IMR-90 (cell line): ENCODE data around the gene DIABLO. TPM values are rescaled to one million over a fixed set of nuclear protein-coding genes. Genes with fewer than 3 reads are reported as not detected.
A peak's percentile ranks its signal among the peaks of the same experiment; 100 is the strongest.

Experiments
- ATAC-seq: fragments of 200-7000 bp; cut with Tn5 transposase; 2 replicates; pipeline ENCODE4 v1.9.1; 2020; ENCODE audit warnings: low read depth, mild to moderate bottlenecking, moderate library complexity
- BruUV-seq: library from RNA; stranded (reverse); fragments of 400-500 nt; replicated peaks from 2 replicates; lab custom pipeline; 2021; lab: Mats Ljungman, UMichigan
- CTCF ChIA-PET: fragments of 300-600 bp; formaldehyde crosslinking; extraction: SDS; loops from one replicate; lab custom pipeline; 2021; ENCODE audit warnings: antibody characterized with exemption; lab: Yijun Ruan, JAX
- POLR2A ChIA-PET: fragments of 300-600 bp; sonication (Branson Sonifier 250); formaldehyde crosslinking; loops from one replicate; lab custom pipeline; 2022; ENCODE audit warnings: antibody characterized with exemption; ENCODE audit not compliant: unreplicated experiment; lab: Charles Lee
- DNase-seq: peaks from one replicate; pipeline ENCODE4 v3.0.0; 2013
- H2AFZ ChIP-seq: replicated peaks from 2 replicates; pipeline ENCODE3; 2013; ENCODE audit warnings: low read length, mild to moderate bottlenecking; ENCODE audit not compliant: poor library complexity
- H2AK5ac ChIP-seq: 2 replicates; pipeline ENCODE4 v1.6.1; 2013; ENCODE audit warnings: low read depth, low read length, inconsistent platforms
- H2AK9ac ChIP-seq: replicated peaks from 2 replicates; pipeline ENCODE3; 2013; ENCODE audit warnings: mild to moderate bottlenecking, low read depth, low read length, moderate library complexity; ENCODE audit not compliant: poor library complexity
- H2BK120ac ChIP-seq: 2 replicates; pipeline ENCODE4 v1.6.1; 2013; ENCODE audit warnings: low read depth, low read length, inconsistent platforms
- H2BK15ac ChIP-seq: 3 replicates; pipeline ENCODE4 v1.6.1; 2013; ENCODE audit warnings: low read depth, low read length, inconsistent platforms
- H2BK20ac ChIP-seq: 2 replicates; pipeline ENCODE4 v1.6.1; 2013; ENCODE audit warnings: low read depth, mild to moderate bottlenecking, inconsistent platforms, low read length, moderate library complexity
- H2BK5ac ChIP-seq: 2 replicates; pipeline ENCODE4 v1.6.1; 2013; ENCODE audit warnings: mild to moderate bottlenecking, low read depth, low read length, inconsistent platforms; ENCODE audit not compliant: poor library complexity, severe bottlenecking
- H3K14ac ChIP-seq: replicated peaks from 2 replicates; pipeline ENCODE4 v1.6.1; 2013; ENCODE audit warnings: low read depth, low read length, inconsistent platforms
- H3K18ac ChIP-seq: 2 replicates; pipeline ENCODE4 v1.6.1; 2013; ENCODE audit warnings: low read depth, low read length, control low read depth
- H3K23ac ChIP-seq: 2 replicates; pipeline ENCODE4 v1.6.1; 2013; ENCODE audit warnings: low read depth, low read length, inconsistent platforms
- H3K27ac ChIP-seq: 2 replicates; pipeline ENCODE4 v1.5.1; 2013; ENCODE audit warnings: mild to moderate bottlenecking, control low read depth, low read length; ENCODE audit not compliant: insufficient read depth
- H3K27me3 ChIP-seq: 2 replicates; pipeline ENCODE4 v1.6.1; 2013; ENCODE audit warnings: low read length; ENCODE audit not compliant: control insufficient read depth, insufficient read depth
- H3K36me3 ChIP-seq: 2 replicates; pipeline ENCODE4 v1.6.1; 2013; ENCODE audit warnings: low read length, mixed read lengths; ENCODE audit not compliant: control insufficient read depth, insufficient read depth
- H3K4ac ChIP-seq: 2 replicates; pipeline ENCODE4 v1.6.1; 2013; ENCODE audit warnings: low read depth, low read length, inconsistent platforms
- H3K4me1 ChIP-seq: 2 replicates; pipeline ENCODE4 v1.6.1; 2013; ENCODE audit warnings: low read length, mixed read lengths; ENCODE audit not compliant: control insufficient read depth, insufficient read depth
- H3K4me2 ChIP-seq: 2 replicates; pipeline ENCODE4 v1.6.1; 2013; ENCODE audit warnings: low read depth, mild to moderate bottlenecking, control low read depth, low read length, moderate library complexity
- H3K4me3 ChIP-seq: 2 replicates; pipeline ENCODE4 v1.5.1; 2013; ENCODE audit warnings: low read depth, mild to moderate bottlenecking, control low read depth, low read length, moderate library complexity; ENCODE audit not compliant: insufficient read depth
- H3K56ac ChIP-seq: 2 replicates; pipeline ENCODE4 v1.6.1; 2013; ENCODE audit warnings: low read length, inconsistent platforms; ENCODE audit not compliant: insufficient read depth; ENCODE audit errors: extremely low read depth
- H3K79me1 ChIP-seq, 2 experiments: 2 replicates each; pipeline ENCODE4 v1.6.1; 2013; ENCODE audit warnings: low read length in 2 of 2, inconsistent platforms in 1 of 2, low read depth in 1 of 2
- H3K9ac ChIP-seq: 2 replicates; pipeline ENCODE4 v1.6.1; 2013; ENCODE audit warnings: low read depth, low read length, control low read depth
- H3K9me1 ChIP-seq: 2 replicates; pipeline ENCODE4 v1.6.1; 2013; ENCODE audit warnings: low read length, inconsistent platforms; ENCODE audit not compliant: insufficient read depth
- H3K9me3 ChIP-seq: 2 replicates; pipeline ENCODE4 v1.6.1; 2013; ENCODE audit warnings: low read length; ENCODE audit not compliant: control insufficient read depth, insufficient read depth
- H4K20me1 ChIP-seq: 2 replicates; pipeline ENCODE4 v1.6.1; 2013; ENCODE audit warnings: low read length, inconsistent platforms; ENCODE audit not compliant: insufficient read depth
- H4K5ac ChIP-seq: 2 replicates; pipeline ENCODE4 v1.6.1; 2013; ENCODE audit warnings: mild to moderate bottlenecking, low read depth, low read length, control low read depth
- H4K8ac ChIP-seq, 2 experiments: 2 replicates each; pipeline ENCODE4 v1.6.1; 2013; ENCODE audit warnings: low read depth in 2 of 2, low read length in 2 of 2, control low read depth in 1 of 2, inconsistent platforms in 1 of 2
- H4K91ac ChIP-seq: 2 replicates; pipeline ENCODE4 v1.6.1; 2013; ENCODE audit warnings: low read depth, low read length, inconsistent platforms; ENCODE audit not compliant: insufficient read depth
- BHLHE40 ChIP-seq: fragments of 150-350 bp; IDR thresholded peaks from 2 replicates; pipeline ENCODE4 v1.6.1; 2016; ENCODE audit warnings: mild to moderate bottlenecking, low read depth, low read length
- CEBPB ChIP-seq: IDR thresholded peaks from 2 replicates; pipeline ENCODE4 v1.6.1; 2012; ENCODE audit warnings: low read depth, low read length, improper control_type of control experiment
- CHD1 ChIP-seq: IDR thresholded peaks from 2 replicates; pipeline ENCODE4 v1.6.1; 2012; ENCODE audit warnings: low read depth, low read length, improper control_type of control experiment
- FOS ChIP-seq: fragments of 150-350 bp; IDR thresholded peaks from 2 replicates; pipeline ENCODE4 v1.6.1; 2016; ENCODE audit warnings: low read depth, low read length
- MAFK ChIP-seq: IDR thresholded peaks from 2 replicates; pipeline ENCODE4 v1.6.1; 2012; ENCODE audit warnings: low read depth, low read length, improper control_type of control experiment
- MXI1 ChIP-seq: IDR thresholded peaks from 2 replicates; pipeline ENCODE4 v1.6.1; 2012; ENCODE audit warnings: low read depth, mild to moderate bottlenecking, low read length, moderate library complexity, borderline replicate concordance
- NFE2L2 ChIP-seq: fragments of 150-350 bp; IDR thresholded peaks from 2 replicates; pipeline ENCODE4 v1.6.1; 2016; ENCODE audit warnings: low read depth, mild to moderate bottlenecking, low read length
- POLR2A ChIP-seq: IDR thresholded peaks from 2 replicates; pipeline ENCODE4 v1.6.1; 2012; ENCODE audit warnings: mild to moderate bottlenecking, low read depth, low read length
- RAD21 ChIP-seq: IDR thresholded peaks from 2 replicates; pipeline ENCODE4 v1.6.1; 2012; ENCODE audit warnings: low read length, improper control_type of control experiment
- RCOR1 ChIP-seq: IDR thresholded peaks from 2 replicates; pipeline ENCODE4 v1.6.1; 2012; ENCODE audit warnings: mild to moderate bottlenecking, low read length, improper control_type of control experiment; ENCODE audit not compliant: insufficient replicate concordance
- RFX5 ChIP-seq: IDR thresholded peaks from 2 replicates; pipeline ENCODE4 v1.8.0; 2012; ENCODE audit warnings: low read depth, mild to moderate bottlenecking, low read length, moderate library complexity
- SMC3 ChIP-seq: fragments of 150-350 bp; IDR thresholded peaks from 2 replicates; pipeline ENCODE4 v1.6.1; 2016; ENCODE audit warnings: low read depth, mild to moderate bottlenecking, antibody characterized with exemption, low read length, moderate library complexity
- WGBS, 2 experiments: methylation state at CpG; one replicate each; pipeline versions ENCODE4 v1.1.5 to v1.1.7; 2013; ENCODE audit warnings: missing lambda C conversion rate in 2 of 2; ENCODE audit not compliant: insufficient read length in 1 of 2; ENCODE audit errors: extremely low coverage in 2 of 2; 5-methylcytosine and 5-hydroxymethylcytosine counted together
- dilution Hi-C: fragments of 300-500 bp; cut with HindIII; formaldehyde crosslinking; loops from one replicate; pipeline ENCODE4 v1.14.3; 2018; ENCODE audit warnings: low sequenced_read_pairs; ENCODE audit not compliant: unreplicated experiment
- in situ Hi-C: fragments of 300-500 bp; cut with MboI; formaldehyde crosslinking; loops from 3 replicates; pipeline ENCODE4 v1.14.3; 2019; ENCODE audit warnings: low sequenced_read_pairs, inconsistent platforms, mixed read lengths
- intact Hi-C: fragments of 100-400 bp; cut with micrococcal nuclease; formaldehyde crosslinking; loops from 2 replicates; pipeline ENCODE4 v1.10.0; 2022
- polyA plus RNA-seq, 3 experiments: library from polyadenylated mRNA; depleted of rRNA; stranded (reverse); fragments of >200 nt; gene quantifications; 2 replicates each; pipeline ENCODE4 v1.2.3, GENCODE V29; 2012; ENCODE audit warnings: low replicate concordance in 1 of 3
- total RNA-seq: library from RNA; depleted of rRNA; stranded (reverse); fragments of >200 nt; gene quantifications from 2 replicates; pipeline ENCODE4 v1.2.3, GENCODE V29; 2012
- TF ChIP-seq, protein P1 (sequence below): conservative IDR thresholded peaks from 2 replicates; pipeline ENCODE4 v1.5.1; 2012; ENCODE audit warnings: mild to moderate bottlenecking, low read depth, low read length, improper control_type of control experiment
- TF ChIP-seq, protein P2 (sequence below): fragments of 150-350 bp; IDR thresholded peaks from 2 replicates; pipeline ENCODE4 v1.6.1; 2017; ENCODE audit warnings: mild to moderate bottlenecking, antibody characterized with exemption, low read length, low read depth
- TF ChIP-seq, protein P3 (sequence below): fragments of 150-350 bp; IDR thresholded peaks from 2 replicates; pipeline ENCODE4 v1.6.1; 2016; ENCODE audit warnings: low read depth, mild to moderate bottlenecking, low read length, moderate library complexity, borderline replicate concordance

Gene DIABLO
- total and polyA plus RNA-seq, 2 of the 4 experiments (the other 2 are of a cell fraction) = 69.7 to 102 TPM

DNA sequence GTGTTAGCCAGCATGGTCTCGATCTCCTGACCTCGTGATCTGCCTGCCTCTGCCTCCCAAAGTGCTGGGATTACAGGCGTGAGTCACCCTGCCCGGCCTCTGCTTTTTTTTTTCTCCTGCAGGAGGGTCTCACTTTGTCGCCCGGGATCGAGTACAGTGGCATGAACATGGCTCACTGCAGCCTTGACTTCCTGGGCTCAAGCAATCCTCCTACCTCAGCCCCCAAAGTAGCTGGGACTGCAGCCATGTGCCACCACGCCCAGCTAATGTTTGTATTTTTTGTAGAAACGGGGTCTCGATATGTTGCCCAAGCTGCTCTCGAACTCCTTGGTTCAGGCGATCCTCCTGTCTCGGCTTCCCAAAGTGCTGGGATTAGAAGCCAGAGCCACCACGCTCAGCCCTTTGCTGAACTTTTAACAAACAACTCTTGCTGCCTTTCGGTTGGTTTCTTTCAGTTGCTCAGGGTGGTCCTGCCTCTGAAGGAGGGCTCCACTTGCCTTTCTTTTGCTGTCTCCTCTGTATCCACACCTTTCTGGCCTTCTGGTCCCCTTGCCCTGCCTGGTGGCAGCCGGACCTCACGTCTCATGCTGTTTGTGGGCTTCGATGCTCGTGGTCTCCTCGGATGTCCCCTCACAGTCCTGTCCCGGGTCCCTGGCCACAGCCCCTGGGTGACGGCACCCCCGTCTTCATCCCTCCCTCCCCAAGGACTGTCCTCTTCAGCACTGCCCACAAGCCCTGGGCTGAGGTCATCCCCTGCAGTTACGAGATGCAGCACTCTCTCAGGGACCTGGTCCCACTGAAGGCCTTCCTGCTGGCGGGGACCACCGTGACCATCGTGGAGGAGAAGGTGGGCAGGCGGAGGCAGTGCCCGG, 26.1 kb downstream of the DIABLO start:
- no peak overlapping the region for H3K4me2 ChIP-seq
- peak overlapping the region; percentile 56; the same call in 1 of the 2 replicates for H2BK120ac ChIP-seq
- peak overlapping the region; percentile 38; the same call in 1 of the 2 replicates for H2AK5ac ChIP-seq
- no peak overlapping the region for H3K9ac ChIP-seq
- H3K23ac ChIP-seq = no peak overlapping the region
- no peak overlapping the region for H3K56ac ChIP-seq
- peaks cover 4% of the 10 kb centered on the region for H3K4me1 ChIP-seq
- H3K36me3 ChIP-seq = no peaks in the 10 kb centered on the region
- no peak overlapping the region for H3K18ac ChIP-seq
- no peak overlapping the region for H3K4me3 ChIP-seq
- H3K79me1 ChIP-seq = no peaks in the 10 kb centered on the region
- peaks cover 14% of the 10 kb centered on the region for H3K27me3 ChIP-seq
- no peak overlapping the region for H3K14ac ChIP-seq
- dilution Hi-C loops (no loop called here), intact Hi-C loops (no loop called here), in situ Hi-C loops (no loop called here)
- no peak overlapping the region for H4K8ac ChIP-seq
- H3K4ac ChIP-seq = no peak overlapping the region
- peak overlapping the region; percentile 55 for H2AK9ac ChIP-seq
- H3K27ac ChIP-seq = no peak overlapping the region
- peaks cover 2% of the 10 kb centered on the region; the same call in 1 of the 2 replicates for H3K9me3 ChIP-seq
- no peak overlapping the region for H2BK15ac ChIP-seq
- ChIA-PET POLR2A (no interaction called here), CTCF (no interaction called here)
- no peak overlapping the region for H4K5ac ChIP-seq
- no peaks in the 10 kb centered on the region for H4K20me1 ChIP-seq
- H4K91ac ChIP-seq = no peak overlapping the region
- 92% methylated on average over 19 of the region's 29 CpGs; no CpG with 5 or more reads in 1 of the 2 experiments for WGBS, 2 experiments
- peak overlapping the region; percentile 43 for H2AFZ ChIP-seq
- H3K9me1 ChIP-seq = 0 out of 2 replicates have a peak, but pooled peaks cover 4% of the 10 kb centered on the region
- BruUV-seq = no TSS peak
- no peak overlapping the region for H2BK5ac ChIP-seq
- no peak overlapping the region for H2BK20ac ChIP-seq
- DNase-seq = no peak
- no peak for ATAC-seq
- TF ChIP-seq RFX5 (no peak), NFE2L2 (no peak), RCOR1 (no peak), FOS (no peak), POLR2A (no peak), SMC3 (no peak), BHLHE40 (no peak), RAD21 (no peak), MAFK (no peak), CHD1 (no peak), CEBPB (no peak), MXI1 (no peak)
- TF ChIP-seq, protein P1, sequence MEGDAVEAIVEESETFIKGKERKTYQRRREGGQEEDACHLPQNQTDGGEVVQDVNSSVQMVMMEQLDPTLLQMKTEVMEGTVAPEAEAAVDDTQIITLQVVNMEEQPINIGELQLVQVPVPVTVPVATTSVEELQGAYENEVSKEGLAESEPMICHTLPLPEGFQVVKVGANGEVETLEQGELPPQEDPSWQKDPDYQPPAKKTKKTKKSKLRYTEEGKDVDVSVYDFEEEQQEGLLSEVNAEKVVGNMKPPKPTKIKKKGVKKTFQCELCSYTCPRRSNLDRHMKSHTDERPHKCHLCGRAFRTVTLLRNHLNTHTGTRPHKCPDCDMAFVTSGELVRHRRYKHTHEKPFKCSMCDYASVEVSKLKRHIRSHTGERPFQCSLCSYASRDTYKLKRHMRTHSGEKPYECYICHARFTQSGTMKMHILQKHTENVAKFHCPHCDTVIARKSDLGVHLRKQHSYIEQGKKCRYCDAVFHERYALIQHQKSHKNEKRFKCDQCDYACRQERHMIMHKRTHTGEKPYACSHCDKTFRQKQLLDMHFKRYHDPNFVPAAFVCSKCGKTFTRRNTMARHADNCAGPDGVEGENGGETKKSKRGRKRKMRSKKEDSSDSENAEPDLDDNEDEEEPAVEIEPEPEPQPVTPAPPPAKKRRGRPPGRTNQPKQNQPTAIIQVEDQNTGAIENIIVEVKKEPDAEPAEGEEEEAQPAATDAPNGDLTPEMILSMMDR = no peak
- TF ChIP-seq, protein P2, sequence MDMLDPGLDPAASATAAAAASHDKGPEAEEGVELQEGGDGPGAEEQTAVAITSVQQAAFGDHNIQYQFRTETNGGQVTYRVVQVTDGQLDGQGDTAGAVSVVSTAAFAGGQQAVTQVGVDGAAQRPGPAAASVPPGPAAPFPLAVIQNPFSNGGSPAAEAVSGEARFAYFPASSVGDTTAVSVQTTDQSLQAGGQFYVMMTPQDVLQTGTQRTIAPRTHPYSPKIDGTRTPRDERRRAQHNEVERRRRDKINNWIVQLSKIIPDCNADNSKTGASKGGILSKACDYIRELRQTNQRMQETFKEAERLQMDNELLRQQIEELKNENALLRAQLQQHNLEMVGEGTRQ = no peak
- TF ChIP-seq, protein P3, sequence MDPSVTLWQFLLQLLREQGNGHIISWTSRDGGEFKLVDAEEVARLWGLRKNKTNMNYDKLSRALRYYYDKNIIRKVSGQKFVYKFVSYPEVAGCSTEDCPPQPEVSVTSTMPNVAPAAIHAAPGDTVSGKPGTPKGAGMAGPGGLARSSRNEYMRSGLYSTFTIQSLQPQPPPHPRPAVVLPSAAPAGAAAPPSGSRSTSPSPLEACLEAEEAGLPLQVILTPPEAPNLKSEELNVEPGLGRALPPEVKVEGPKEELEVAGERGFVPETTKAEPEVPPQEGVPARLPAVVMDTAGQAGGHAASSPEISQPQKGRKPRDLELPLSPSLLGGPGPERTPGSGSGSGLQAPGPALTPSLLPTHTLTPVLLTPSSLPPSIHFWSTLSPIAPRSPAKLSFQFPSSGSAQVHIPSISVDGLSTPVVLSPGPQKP = no peak
